Left ventricle myocardium superior (tissue), 1 donor: ENCODE measurements around the gene CUL1. TPM values are rescaled to one million over a fixed set of nuclear protein-coding genes. Genes with fewer than 3 reads are reported as not detected.
"Not testable (repeated sequence)": the region's sequence is repeated elsewhere in the genome, so short reads cannot be mapped to it uniquely, and the experiment has no call there.

Experiments
- ATAC-seq: fragments of 200-7000 bp; cut with Tn5 transposase; one replicate; pipeline ENCODE4 v1.9.1; 2020; ENCODE audit warnings: mild to moderate bottlenecking, moderate library complexity
- DNase-seq: peaks from one replicate; pipeline ENCODE4 v3.0.0-alpha.2; 2020
- intact Hi-C: fragments of 100-400 bp; cut with micrococcal nuclease; formaldehyde crosslinking; loops from one replicate; pipeline ENCODE4 v1.11.0; 2022
- total RNA-seq: library from RNA; stranded (reverse); fragmentation: NEBNext Ultra II Directional; extraction: Animal tissue kit (Norgen Biotek cat#: 25700); gene quantifications from one replicate; pipeline ENCODE4 v1.2.1, GENCODE V29; 2021
- donor health status: DM: no; HTN: yes; CAD: no; lungs with severe emphysema.

The CUL1 gene
- total RNA-seq, 1 donor from 2014 or later: 48.7 TPM

DNA sequence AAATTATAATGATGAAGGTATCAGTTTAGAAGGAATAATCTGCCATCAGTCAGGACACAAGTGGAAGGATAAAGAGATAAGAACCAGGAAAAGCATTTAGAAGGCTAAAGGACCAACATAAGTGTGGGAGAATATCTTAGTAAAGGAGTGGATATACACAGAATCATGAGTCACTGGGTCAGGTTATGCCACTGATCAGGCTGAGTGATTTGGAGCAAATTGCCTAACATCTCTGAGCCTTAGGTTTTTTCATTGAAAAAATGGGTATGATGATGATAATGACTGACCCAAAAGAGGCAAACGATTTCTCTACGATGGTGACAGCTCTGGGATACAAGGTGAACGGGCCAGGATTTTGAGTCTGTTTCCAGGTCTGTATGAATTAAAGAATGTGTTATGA lies 2.8 kb upstream of the CUL1 start:
- DNase-seq: no peak
- intact Hi-C loops: no loop called here
- no peak for ATAC-seq

DNA sequence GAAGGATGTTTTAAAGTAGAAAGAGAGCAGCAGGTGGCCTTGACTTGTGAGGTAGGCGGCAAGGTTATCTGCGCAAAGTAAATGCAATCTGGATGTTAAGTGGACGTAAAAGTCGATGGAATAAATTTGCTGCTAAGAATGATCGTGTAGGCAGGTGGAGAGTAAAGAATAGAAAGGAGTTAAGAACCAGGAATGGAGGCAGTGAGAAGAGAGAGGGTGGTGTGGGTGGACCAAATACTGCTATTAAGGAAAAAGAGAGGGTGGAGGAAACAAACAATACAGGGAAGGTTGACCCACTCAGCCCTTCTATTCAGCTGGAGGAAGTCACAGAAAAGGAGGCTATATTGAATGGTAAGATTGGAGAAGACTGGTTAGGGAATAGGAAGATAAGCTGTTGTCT lies 1.9 kb upstream of the CUL1 start:
- DNase-seq (no peak), ATAC-seq (no peak)
- intact Hi-C loops: no loop called here

DNA sequence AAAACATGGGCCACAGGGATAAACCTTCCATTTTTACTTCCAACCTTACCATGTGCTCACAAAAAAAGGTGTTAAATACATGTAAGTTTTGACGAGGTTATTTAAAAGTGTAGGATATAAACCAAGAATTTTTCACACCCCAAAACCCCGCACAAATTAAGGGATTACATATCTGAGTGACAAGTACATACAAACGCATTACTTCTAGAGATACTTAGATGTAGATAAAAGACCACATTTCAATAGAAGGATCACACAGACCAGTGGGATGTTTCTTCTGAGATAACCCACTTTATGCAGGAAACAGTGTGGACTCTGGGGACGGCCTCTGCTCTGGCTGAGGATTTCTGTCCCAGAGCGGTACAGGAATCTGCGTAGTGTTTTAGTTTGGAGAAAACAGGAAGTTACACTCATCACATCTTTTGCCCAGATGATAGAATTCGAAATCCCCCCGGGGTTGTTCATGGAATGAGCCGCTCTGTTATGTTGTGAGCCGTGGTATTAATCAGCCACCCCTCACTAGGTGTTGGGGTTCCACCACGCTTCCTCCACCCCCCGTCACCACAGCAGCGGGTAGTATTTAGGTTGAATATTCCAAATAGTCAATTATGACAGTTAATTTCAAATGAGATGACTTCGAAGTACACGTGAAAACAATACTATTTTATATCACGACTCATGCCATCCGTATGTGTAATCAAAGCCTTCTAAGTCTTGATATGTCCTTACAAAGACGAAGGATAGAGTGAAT lies 1.3 kb upstream of the CUL1 start:
- ATAC-seq (peak; percentile 28), DNase-seq (peak; percentile 58)
- intact Hi-C loops: no loop called here

DNA sequence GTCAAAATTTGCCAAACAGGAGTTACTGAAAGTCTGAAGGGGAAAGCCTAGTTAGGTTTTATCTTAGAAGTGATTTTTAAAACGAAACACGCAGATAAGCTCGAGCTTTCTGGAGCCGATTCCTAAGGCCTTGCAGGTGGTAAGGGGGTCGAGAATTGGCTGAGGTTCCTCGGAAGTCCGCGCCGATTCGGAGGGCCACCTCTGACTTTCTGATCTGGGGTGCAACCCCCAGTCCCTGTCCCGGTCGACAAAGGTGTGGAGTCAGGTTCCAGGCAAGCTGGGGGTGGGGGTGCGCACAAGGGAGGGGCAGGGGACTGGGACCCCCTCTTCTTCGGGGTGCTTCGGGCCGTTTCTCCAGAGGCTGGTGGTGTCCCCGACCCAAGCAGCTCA lies 701 bp upstream of the CUL1 start:
- DNase-seq: no peak
- ATAC-seq: no peak
- intact Hi-C loops: no loop called here

DNA sequence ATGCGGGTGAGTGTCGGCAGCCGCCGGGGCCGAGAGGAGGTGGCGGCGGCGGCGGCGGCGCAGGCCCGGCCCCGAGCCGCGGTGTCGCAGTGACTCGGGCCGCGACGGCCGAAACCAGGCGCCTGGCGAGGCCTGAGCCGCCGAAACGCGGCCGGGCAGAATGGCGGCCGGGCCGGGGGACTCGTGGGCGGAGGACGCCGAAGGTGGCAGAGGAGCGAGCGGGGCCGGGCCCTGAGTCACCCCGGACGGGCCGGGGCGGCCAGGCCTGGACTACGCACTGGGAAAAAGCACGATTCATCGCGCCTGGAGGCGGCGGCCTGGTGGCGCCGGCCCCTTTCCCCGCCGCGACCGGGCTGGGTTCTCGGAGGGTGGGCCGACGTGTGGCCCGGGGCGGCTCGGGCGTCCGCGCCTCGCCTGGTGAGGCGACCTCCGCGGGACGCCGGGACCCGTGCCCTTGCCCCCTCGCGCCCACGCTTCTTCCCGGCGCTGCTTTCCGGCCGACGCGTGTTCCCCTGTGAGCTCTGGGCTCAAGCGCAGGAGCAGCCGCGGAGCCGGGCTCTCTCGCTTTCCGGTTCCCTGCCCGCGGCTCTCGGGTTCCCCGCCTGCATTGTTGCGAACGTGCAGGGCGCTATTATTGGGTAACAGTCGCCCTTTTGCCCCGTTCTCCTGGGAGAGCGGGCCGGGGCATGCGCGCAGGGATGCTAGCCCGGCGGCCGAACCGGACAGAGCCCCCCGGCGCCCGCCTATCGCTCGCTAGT lies 500 bp downstream of the CUL1 start:
- ATAC-seq (peak; percentile 63), DNase-seq (peak; percentile 73)
- intact Hi-C loops: no loop called here

DNA sequence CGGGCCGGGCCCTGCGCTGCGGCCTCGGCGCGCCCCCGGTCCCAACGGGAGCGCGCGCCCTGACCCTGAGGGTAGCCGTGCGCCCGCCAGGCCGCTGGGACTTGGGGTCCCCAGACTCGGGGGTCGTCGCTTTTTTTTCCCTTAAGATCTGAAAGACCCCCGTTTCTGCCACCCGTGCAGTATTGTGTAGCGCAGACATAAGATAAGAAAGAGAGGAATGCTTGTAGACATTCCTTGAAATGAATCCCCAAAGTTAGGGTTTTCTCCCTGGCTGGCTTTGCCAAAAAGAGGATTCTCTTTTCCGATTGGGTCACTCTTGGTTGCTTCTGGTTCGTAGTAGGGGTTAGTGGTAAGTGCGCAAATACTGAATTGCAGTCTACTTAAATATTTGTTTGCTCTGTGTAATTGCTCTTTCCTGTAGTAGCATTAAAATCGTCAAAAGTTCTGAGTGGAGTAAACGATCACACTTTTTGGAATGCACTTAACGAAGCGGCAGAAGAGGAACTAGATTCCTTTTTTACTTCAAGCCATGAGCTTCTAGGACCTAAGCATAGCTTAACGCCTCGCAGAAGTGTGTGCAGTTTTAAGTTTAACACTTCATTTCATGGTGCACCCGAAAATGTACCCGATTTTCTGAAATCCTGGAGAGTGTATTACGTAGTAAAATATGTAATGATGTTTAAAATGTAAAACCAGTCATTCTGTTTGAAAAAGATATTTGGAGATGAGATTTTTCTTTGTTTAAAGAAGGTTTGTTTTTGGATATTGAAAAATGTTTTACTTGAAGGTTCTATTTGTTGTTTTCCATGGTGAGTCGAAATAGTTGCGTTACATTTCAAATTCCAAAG lies 1.3 kb downstream of the CUL1 start:
- ATAC-seq (no peak), DNase-seq (no peak)
- intact Hi-C loops: loop anchor here (10.0 kb wide), 1 partner anchor 75 kb away; no protein-coding TSS in a partner anchor

DNA sequence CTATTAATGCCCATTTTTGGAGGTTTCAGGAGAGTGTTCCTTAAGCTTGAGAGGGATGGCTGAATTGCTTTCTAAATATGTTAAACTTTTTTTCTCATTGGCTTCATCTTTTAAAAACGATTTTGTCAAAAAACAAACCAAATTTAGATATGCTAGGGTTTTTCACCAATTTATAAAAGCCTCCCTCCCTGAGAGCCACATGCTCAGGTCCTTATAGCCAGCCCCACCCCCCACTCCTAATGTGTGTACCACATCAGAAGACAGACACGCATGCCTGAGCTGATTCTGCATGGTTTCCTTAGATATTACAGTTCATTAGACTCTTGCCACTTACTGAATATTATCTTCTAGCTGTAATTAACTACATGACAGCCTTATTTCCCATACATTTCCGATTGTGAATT lies 2.0 kb downstream of the CUL1 start:
- ATAC-seq (no peak), DNase-seq (no peak)
- intact Hi-C loops: loop anchor here (10.0 kb wide), 1 partner anchor 74 kb away; no protein-coding TSS in a partner anchor

DNA sequence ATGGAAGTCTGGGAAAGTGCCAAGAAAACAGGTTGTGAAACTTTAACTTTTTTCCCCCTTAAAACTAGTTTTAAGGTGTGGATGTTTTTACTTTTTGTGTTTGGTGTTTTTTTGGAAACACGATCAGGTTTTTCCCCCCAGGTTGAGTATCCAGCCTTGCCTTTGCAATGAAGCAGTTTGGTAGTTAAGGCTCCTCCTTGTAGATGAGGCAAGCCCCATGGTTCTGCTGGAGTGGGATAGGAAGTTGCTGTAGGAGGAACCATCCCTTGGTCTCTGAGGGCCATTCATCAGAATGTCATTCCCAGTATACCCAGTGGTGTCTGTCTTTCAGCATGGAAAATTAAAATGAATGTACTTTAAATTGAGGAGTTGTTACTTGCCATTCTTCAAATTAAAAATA lies 2.7 kb downstream of the CUL1 start:
- DNase-seq (no peak), ATAC-seq (no peak)
- intact Hi-C loops: loop anchor here (10.0 kb wide), 1 partner anchor 73 kb away; no protein-coding TSS in a partner anchor

DNA sequence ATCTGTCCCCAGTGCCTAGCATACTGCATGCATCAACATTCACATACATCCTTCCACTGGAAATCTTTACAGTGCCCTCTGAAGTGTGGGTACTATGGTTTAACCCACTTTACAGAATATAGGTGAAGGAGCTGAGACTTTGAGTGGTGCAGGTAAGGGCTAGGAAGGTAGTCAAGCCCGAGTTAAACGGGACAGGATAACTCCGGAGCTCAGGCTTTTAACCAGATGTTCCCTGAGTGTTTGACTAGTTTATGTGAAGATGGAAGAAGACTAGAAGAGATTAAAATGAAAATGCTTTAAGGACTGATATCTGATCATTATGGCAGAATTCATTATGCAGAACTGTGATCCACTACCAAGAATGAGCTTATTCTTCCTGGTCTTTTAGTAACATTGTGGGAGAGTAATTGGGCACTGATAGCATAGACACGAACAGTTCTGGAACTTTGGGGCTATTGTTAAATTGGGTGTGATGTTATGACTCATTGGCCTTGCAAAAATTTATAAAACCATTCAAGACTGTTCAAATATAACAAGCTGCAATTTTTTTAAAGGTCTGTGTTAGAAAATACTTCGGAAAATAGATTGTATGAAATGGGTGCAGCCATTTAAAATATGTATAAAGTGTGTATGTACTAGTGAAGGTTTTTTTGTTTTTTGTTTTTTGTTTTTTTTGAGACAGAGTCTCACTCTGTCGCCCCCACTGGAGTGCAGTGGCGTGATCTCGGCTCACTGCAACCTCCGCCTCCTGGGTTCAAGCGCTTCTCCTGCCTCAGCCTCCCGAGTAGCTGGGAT lies 4.4 kb downstream of the CUL1 start:
- intact Hi-C loops: loop anchor here (10.0 kb wide), 1 partner anchor 72 kb away; no protein-coding TSS in a partner anchor
- DNase-seq (no peak), ATAC-seq (no peak)

DNA sequence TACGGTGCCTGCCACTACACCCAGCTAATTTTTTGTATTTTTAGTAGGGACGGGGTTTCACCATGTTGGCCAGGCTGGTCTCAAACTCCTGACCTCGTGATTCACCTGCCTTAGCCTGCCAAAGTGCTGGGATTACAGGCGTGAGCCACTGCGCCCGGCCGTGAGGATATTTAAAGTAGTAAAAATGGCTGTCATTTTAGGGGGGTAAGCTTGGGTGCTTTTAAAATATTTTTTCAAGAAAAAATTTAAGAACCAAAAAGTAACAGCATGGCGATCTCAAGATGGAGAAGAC lies 4.9 kb downstream of the CUL1 start:
- intact Hi-C loops: loop anchor here (10.0 kb wide), 1 partner anchor 71 kb away; no protein-coding TSS in a partner anchor
- ATAC-seq: not testable (repeated sequence)

DNA sequence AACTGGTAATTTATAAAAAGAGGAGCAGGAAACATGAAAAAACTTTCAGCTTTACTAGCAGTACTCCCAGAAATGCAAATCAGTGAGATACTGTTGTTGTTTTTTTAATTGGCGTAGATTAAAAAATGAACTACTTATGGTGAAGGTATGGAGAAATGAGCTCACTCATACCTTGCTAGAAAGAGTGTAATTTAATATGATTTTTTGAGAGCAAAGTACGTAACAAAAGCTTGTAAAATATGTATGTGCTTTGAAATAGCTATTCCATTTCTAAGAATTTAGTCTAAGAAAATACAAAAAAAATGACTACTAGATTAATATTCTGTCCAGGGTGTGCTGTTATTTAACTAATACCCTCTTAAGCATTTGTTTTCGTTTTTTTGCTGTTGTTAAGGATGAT lies 5.5 kb downstream of the CUL1 start:
- no peak for ATAC-seq
- intact Hi-C loops: loop anchor here (10.0 kb wide), 1 partner anchor 71 kb away; no protein-coding TSS in a partner anchor

More for the DNA sequence above, 4.9 kb downstream of the CUL1 start:
- not testable (repeated sequence) for DNase-seq

DNA sequence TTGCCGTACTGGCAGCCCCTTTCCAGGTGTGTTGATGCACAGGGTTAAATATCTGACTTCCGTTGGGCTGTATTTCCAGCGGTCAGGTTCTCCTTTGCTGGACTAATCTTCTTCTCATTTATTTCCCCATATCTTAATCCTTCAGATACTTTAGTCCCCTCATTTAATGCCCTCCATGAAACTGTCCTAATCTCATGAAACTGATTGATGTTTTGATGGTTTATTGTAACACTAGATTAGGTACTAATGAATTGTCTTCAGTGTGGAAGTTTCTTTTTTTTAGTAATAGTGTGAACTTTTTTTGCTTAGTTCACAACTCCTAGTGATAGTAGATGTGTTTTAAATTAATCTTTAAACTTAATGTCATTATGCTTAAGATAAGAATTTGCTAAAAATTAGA lies 6.3 kb downstream of the CUL1 start:
- ATAC-seq: no peak
- no peak for DNase-seq
- intact Hi-C loops: loop anchor here (10.0 kb wide), 1 partner anchor 70 kb away; no protein-coding TSS in a partner anchor

More for the DNA sequence above, 5.5 kb downstream of the CUL1 start:
- no peak for DNase-seq

DNA sequence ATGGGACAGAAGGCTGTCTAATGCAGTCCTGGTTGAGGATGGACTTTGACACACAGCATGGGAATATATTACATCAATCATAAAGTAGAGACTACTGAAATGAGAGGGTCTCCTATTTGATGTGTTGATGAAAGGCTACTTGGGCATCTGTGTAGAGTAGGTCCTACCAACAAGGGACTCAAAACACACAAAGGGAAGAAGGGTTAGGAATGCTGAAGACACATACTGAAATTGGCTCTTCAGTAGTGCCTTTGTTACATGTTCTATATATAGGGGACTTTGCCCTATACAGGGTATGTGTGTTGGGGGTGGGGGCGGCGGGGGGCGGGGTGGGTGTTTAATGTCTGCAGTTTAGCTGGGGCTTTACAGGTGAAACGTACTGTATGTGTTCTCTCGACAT lies 7.7 kb downstream of the CUL1 start:
- DNase-seq (no peak), ATAC-seq (no peak)
- intact Hi-C loops: loop anchor here (10.0 kb wide), 1 partner anchor 68 kb away; no protein-coding TSS in a partner anchor

DNA sequence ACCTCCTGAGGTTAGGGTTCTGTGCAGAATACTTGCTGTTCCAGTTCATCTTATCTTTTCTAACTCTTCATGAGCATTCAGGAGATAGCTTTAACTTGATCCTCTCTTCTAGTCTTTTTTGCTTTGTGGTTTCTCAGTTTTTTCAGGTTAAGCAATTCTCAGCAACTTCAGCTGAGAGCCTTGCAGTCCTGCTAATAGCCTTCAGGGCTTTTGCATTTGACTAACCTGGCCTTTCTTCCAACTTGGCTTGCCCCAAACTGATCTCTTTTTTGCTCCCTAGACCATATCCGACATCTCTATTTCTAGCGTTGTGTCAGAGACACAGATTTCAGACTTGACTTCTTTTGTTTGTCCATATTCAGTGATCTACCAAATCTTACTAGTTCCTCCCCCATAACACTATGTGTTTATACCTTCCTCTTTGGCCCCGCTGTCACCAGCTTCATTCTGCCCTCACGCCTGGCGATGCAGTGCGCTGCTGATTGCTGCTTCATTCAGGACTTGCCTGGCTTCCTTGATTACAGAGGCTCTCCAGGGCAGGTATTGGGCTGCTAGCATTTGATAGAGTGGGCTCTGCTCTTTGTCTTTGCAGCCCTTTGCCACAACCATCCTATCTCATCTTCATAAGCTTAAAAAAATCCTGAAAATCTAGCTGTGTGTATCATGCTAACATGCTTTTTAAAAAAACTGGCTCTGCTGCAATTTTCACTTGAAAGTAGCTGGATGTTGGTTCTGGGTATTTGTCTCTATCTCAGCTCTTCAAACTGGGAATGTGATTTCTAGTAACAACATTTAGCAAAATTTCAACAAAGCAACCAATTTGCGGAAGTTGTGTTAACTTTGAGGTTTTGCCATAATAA lies 9.6 kb downstream of the CUL1 start:
- DNase-seq: no peak
- peak; percentile 40 for ATAC-seq
- intact Hi-C loops: loop anchor here (10.0 kb wide), 1 partner anchor 67 kb away; no protein-coding TSS in a partner anchor

DNA sequence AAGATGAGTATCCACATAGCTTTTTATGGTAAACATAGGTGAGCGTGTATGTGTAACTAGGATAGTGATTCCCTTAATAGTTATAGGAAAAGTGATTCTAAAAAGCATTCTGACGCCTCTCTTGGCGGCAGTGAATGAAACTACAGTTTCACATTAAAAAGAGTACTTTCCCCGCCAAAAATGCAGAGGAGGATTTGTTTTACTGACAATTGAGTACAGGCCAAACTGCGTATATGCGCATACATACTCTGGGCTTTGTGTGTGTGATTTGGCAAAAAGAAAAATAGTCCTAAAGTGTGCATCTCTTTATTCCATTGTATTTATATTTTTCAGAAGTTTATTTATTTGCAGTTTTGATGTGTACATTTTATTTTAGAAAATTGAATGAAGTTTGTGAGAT lies 10.3 kb downstream of the CUL1 start:
- intact Hi-C loops: loop anchor here (10.0 kb wide), 1 partner anchor 66 kb away; no protein-coding TSS in a partner anchor
- DNase-seq (no peak), ATAC-seq (no peak)

DNA sequence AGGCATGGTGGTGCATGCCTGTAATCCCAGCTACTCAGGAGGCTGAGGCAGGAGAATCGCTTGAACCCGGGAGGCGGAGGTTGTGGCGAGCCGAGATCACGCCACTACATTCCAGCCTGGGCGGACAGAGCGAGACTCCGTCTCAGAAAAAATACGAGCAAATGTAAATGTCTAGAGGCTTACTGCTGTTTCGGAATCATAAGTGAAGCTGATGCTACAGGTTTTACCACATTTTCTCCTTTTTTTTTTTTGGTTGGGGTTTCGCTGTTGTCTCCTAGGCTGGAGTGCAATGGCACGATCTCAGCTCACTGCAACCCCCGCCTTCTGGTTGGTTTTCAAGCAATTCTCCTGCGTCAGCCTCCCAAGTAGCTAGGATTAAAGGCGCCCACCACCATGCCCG lies 11.7 kb downstream of the CUL1 start:
- DNase-seq, intact Hi-C loops, ATAC-seq: not testable (repeated sequence)

DNA sequence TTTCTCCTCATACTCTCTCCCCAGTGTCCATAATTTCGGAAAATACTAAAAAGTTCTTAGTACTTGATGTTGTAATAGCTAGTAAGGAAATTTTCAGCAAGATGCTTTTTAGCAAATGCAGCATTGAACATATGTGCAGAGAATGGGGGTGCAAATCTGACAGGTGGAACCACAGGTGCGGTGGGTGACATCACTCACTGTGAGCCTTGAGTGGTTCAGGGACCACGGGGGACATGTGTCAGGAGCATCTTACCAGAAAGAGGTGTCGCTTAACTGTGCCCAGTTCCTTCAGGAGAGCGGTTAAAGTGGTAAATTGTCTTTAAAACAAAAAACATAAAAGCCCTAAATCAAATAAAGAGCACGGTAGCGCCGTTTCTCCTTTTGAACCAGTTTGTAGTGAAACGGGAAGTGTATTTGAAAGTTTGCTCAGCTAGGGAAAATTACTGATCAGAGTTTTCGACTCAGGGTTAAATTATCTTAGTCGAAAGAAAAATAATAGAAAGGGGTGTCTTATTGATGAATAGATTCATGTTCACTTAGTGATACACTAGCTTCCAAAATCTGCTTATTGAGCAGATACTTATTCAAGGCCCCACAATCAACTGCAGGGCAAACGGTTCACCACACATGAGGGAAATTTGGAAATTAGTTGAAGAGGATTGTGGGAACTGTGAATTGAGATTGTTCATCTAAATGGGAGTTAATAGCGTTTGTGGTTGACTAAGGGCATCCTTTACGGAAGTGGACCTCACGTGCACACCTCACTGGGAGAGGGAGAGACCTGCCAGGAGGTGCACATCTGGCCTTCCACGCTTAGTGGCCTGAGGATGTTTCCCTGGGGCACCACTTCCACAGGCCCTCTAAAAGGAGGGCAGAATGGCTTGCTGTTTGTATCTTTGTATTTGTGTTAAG lies 12.7 kb downstream of the CUL1 start:
- DNase-seq: no peak
- intact Hi-C loops: no loop called here
- no peak for ATAC-seq
